Testis (tissue), 3 donors: ENCODE measurements around the gene AFAP1. TPM values are rescaled to one million over a fixed set of nuclear protein-coding genes. Genes with fewer than 3 reads are reported as not detected.

ENCODE experiments used
- DNase-seq: peaks from one replicate; pipeline ENCODE4 v3.0.0-alpha.2; 2019
- H3K27ac ChIP-seq, 2 donors: fragments of 200-600 bp; sonication (generic); one replicate each; pipeline ENCODE4 v1.5.1; 2019
- H3K27me3 ChIP-seq: fragments of 200-600 bp; sonication (generic); one replicate; pipeline ENCODE4 v1.5.1; 2019
- H3K36me3 ChIP-seq: fragments of 200-600 bp; sonication (generic); one replicate; pipeline ENCODE4 v1.5.1; 2017; ENCODE audit warnings: low read depth; ENCODE audit errors: missing control alignments
- H3K4me1 ChIP-seq: fragments of 200-600 bp; sonication (generic); one replicate; pipeline ENCODE4 v1.5.1; 2019
- H3K4me3 ChIP-seq, 2 donors: fragments of 200-600 bp; sonication (generic); one replicate each; pipeline ENCODE4 v1.5.1; 2017 to 2019
- H3K9me3 ChIP-seq: fragments of 200-600 bp; sonication (generic); one replicate; pipeline ENCODE4 v1.5.1; 2017
- CTCF ChIP-seq, 3 experiments: fragments of 450-650 bp in 2 of 3; fragments of 200-600 bp in 1 of 3; sonication (generic) in 1 of 3; IDR thresholded peaks; one replicate each; pipeline ENCODE4 v1.5.1; 2016 to 2019; ENCODE audit warnings: antibody characterized with exemption in 3 of 3, mild to moderate bottlenecking in 2 of 3, moderate library complexity in 1 of 3
- POLR2A ChIP-seq: fragments of 450-650 bp; IDR thresholded peaks from one replicate; pipeline ENCODE4 v1.6.1; 2017; ENCODE audit warnings: antibody characterized with exemption, mild to moderate bottlenecking, moderate library complexity
- WGBS, 2 donors: methylation state at CpG; one replicate each; pipeline ENCODE4 v1.1.5; 2018; 5-methylcytosine and 5-hydroxymethylcytosine counted together
- intact Hi-C: fragments of 100-400 bp; cut with DNase I; formaldehyde crosslinking; loops from one replicate; pipeline ENCODE4 v1.15.1; 2023; ENCODE audit warnings: low total_unique reads
- polyA plus RNA-seq: library from polyadenylated mRNA; stranded (reverse); fragments of 350-450 nt; fragmentation: Illumina TruSeq; extraction: RNeasy Lipid Tissue Mini Kit (QIAGEN cat#74804); gene quantifications from one replicate; pipeline ENCODE4 v1.2.3, GENCODE V29; 2014; ENCODE audit warnings: low read depth, low replicate concordance; ENCODE audit not compliant: insufficient read depth
- total RNA-seq, 2 donors: library from RNA; depleted of rRNA; stranded (reverse); fragments of >200 nt; gene quantifications; one replicate each; pipeline ENCODE4 v1.2.3, GENCODE V29; 2016

The AFAP1 gene
- total and polyA plus RNA-seq, 3 donors from 2014 or later: 23.1 to 52.4 (median 51.4) TPM

DNA sequence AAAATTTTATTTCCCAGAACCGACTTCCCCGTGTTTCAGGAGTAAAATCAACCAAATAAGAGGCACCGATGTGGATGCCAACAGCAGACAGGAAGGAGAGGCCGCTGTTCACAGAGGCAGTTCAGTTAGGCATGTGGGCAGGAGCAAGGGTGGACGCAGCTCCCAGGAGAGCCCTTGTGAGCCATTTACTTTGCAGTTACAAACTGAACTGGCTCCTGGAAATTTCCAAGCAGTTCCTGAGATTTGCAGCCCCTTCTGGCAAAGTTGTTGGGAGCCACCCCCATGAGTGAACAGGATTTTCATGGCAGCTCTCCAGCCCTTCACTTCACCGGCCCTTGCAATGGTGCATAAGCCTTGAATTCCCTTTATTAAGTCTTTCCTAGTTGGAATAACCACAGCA is 189.1 kb downstream of the AFAP1 start:
- no peaks in the 10 kb centered on the region for H3K9me3 ChIP-seq
- intact Hi-C loops: no loop called here
- no peaks in the 10 kb centered on the region for H3K27me3 ChIP-seq
- WGBS, 2 donors: 57 to 63% methylated on average over 6 of the region's 6 CpGs
- H3K27ac ChIP-seq: no peak overlapping the region
- H3K36me3 ChIP-seq: no peaks in the 10 kb centered on the region
- H3K4me3 ChIP-seq: no peak overlapping the region
- H3K4me1 ChIP-seq: no peaks in the 10 kb centered on the region
- TF ChIP-seq POLR2A (no peak), CTCF (IDR thresholded peaks at IDR 0.05) (no peak)
- DNase-seq: no peak

DNA sequence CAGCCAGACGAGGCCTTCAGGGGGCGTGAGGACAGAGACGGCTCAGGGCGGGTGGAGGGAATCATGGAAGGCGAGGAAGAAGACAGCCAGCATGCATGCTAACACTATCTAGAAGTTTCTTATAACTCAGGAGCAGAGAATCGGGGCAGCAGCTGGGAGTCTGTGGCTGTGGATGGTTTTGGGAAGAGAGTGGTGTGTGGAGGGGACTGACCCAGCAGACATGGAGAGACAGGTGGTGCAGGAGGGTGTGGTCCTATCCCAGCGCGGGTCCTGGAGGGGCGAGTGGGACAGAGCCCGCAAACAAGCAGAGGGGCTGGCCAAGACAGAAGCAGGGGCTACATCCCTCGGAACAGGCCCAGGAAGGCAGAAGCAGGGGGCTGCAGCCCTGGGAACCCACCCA is 192.1 kb downstream of the AFAP1 start:
- Histone ChIP-seq H3K9me3 (no peaks in the 10 kb centered on the region), H3K27ac (no peak overlapping the region), H3K4me3 (no peak overlapping the region), H3K27me3 (no peaks in the 10 kb centered on the region), H3K4me1 (no peaks in the 10 kb centered on the region), H3K36me3 (no peaks in the 10 kb centered on the region)
- 94 to 95% methylated on average over 11 of the region's 11 CpGs for WGBS, 2 donors
- no peak for TF ChIP-seq CTCF (IDR thresholded peaks at IDR 0.05)
- TF ChIP-seq POLR2A: no peak
- DNase-seq: no peak
- intact Hi-C loops: no loop called here

DNA sequence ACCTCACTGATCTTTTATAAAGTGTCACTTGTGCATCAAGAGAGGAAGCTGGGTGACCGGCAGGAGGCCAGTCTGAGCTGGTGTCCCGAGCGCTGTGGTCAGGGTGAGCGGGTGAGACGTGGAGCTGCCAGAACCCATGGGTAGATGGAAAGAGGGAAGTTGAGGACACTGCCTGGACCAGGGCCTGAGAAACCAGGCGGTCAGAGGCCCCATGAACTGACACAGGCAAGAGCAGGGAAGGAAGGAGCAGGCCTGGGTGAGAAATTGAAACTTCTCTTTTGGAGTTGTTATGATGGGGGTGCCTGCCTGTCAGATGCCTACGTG is 192.6 kb downstream of the AFAP1 start:
- H3K9me3 ChIP-seq: no peaks in the 10 kb centered on the region
- H3K4me1 ChIP-seq: no peaks in the 10 kb centered on the region
- no peak for DNase-seq
- WGBS, 2 donors: 84 to 97% methylated on average over 7 of the region's 7 CpGs
- H3K36me3 ChIP-seq: no peaks in the 10 kb centered on the region
- no peaks in the 10 kb centered on the region for H3K27me3 ChIP-seq
- H3K27ac ChIP-seq: no peak overlapping the region
- intact Hi-C loops: no loop called here
- H3K4me3 ChIP-seq: no peak overlapping the region
- TF ChIP-seq POLR2A (no peak), CTCF (IDR thresholded peaks at IDR 0.05) (no peak)

DNA sequence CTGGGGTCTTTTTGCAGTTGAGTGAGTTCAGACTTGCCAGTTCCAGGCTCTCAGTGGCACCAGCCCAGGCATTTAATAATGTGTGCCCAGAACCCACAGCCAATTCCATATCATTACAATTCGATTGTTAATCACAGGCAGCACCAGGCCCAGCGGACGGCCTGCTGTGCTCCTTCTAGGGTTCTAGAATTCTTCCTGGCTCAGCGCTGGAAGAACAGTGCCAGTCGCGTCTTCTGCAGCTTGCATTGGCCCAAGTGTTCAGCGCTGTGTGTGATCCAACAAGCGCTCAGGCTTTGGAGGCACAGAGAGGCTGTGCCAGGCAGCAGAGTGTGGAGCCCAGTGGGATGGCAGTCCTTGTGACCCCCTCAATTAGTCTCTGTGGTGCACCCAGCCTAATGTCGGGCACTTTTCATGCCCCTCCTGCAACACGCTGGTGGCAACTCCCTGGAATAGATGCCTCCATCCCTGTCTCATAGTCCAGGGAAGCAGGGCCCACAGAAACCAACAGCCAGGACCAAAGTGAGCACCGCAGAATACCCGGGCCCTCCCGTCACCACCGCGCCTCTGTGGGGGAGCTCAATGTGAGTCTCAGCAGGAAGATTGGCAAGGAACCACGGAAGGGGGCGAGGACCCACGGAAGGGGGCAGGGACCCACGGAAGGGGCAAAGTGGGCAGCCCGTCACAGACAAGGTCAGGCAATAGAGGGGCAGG is 193.2 kb downstream of the AFAP1 start:
- no peaks in the 10 kb centered on the region for H3K4me1 ChIP-seq
- no peak for DNase-seq
- no peaks in the 10 kb centered on the region for H3K27me3 ChIP-seq
- H3K27ac ChIP-seq: no peak overlapping the region
- no peak overlapping the region for H3K4me3 ChIP-seq
- no peaks in the 10 kb centered on the region for H3K9me3 ChIP-seq
- WGBS, 2 donors: 93 to 94% methylated on average over 10 to 20 of the region's 20 CpGs
- intact Hi-C loops: no loop called here
- H3K36me3 ChIP-seq: no peaks in the 10 kb centered on the region
- TF ChIP-seq POLR2A: no peak
- no peak for TF ChIP-seq CTCF (IDR thresholded peaks at IDR 0.05)

GRCh38 chr4:7745301-7745885 is 194.3 kb downstream of the AFAP1 start:
- no peaks in the 10 kb centered on the region for H3K9me3 ChIP-seq
- no peak overlapping the region for H3K4me3 ChIP-seq
- no peaks in the 10 kb centered on the region for H3K4me1 ChIP-seq
- intact Hi-C loops: no loop called here
- TF ChIP-seq POLR2A: no peak
- TF ChIP-seq CTCF (IDR thresholded peaks at IDR 0.05): no peak
- DNase-seq: no peak
- no peaks in the 10 kb centered on the region for H3K27me3 ChIP-seq
- WGBS, 2 donors: 76 to 93% methylated on average over 15 of the region's 15 CpGs
- no peaks in the 10 kb centered on the region for H3K36me3 ChIP-seq
- no peak overlapping the region for H3K27ac ChIP-seq
